ENCODE measurements around the gene SV2C. TPM values are rescaled to one million over a fixed set of nuclear protein-coding genes. Genes with fewer than 3 reads are reported as not detected.

Gene SV2C
- total and polyA plus RNA-seq, 7 donors = 0.31 to 0.71 (median 0.55) TPM; not detected in 2

DNA sequence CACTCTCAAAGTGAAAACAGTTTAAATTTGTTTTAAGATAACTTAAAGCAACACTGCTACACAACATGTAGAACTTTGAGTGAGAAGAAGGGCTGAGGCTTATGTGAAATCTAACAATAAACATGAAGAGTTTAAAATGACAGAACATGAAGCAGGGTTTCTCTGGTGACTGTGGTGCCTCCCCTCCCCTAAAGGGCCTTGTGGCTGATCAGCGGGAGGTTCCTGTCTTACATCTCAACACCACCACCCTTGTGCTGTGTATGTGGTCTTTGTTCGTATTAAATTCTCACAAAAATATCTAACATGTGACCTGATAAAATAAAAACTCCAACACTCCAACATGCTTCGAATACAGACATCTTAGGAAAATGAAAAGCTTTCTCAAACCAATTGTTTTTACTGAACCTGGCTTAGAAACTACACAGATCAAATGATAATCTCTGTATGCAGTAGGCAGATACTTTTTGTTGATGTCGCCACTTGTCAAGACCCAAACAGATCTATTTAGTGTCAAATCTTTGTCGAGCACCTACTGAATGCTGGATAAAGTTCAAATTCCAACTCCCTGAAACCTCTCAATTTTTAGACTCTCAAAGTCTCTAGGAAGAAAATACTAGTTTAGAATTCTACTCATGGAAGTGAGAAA, 310.0 kb downstream of the SV2C start:
- no peaks in the 10 kb centered on the region for H3K9me3 ChIP-seq
- WGBS, 2 donors = 67 to 90% methylated on average over 5 of the region's 5 CpGs
- no peak overlapping the region for H3K27ac ChIP-seq
- no peaks in the 10 kb centered on the region for H3K27me3 ChIP-seq
- no peak for TF ChIP-seq EP300 (IDR thresholded peaks at IDR 0.05)
- TF ChIP-seq POLR2AphosphoS5 (IDR thresholded peaks at IDR 0.05) = no peak
- TF ChIP-seq POLR2A (IDR thresholded peaks at IDR 0.05) = no peak
- TF ChIP-seq, protein P1, sequence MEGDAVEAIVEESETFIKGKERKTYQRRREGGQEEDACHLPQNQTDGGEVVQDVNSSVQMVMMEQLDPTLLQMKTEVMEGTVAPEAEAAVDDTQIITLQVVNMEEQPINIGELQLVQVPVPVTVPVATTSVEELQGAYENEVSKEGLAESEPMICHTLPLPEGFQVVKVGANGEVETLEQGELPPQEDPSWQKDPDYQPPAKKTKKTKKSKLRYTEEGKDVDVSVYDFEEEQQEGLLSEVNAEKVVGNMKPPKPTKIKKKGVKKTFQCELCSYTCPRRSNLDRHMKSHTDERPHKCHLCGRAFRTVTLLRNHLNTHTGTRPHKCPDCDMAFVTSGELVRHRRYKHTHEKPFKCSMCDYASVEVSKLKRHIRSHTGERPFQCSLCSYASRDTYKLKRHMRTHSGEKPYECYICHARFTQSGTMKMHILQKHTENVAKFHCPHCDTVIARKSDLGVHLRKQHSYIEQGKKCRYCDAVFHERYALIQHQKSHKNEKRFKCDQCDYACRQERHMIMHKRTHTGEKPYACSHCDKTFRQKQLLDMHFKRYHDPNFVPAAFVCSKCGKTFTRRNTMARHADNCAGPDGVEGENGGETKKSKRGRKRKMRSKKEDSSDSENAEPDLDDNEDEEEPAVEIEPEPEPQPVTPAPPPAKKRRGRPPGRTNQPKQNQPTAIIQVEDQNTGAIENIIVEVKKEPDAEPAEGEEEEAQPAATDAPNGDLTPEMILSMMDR (IDR thresholded peaks at IDR 0.05) = no peak
- no peaks in the 10 kb centered on the region for H3K4me1 ChIP-seq
- H3K4me3 ChIP-seq = no peak overlapping the region
- H3K36me3 ChIP-seq = no peaks in the 10 kb centered on the region
- DNase-seq = no peak
- intact Hi-C loops (cut with DNase I) = no loop called here

DNA sequence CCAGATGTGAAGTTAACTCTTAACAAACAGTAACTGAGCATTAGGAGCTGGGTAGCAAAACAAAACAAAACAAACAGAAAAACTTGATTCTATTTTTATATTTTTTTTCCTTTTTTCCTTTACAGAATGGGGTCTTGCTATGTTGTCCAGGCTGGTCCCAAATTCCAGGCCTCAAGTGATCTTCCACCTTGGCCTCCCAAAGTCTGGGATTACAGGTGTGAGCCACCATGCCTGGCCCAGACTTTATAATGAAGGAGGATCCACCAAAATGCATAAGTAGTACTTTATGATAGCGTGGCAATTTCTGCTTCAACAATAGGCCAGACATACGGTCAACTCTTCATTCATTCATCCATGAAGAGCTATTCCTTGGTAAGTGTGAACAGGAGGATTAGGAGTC, 314.0 kb downstream of the SV2C start:
- intact Hi-C loops (cut with DNase I) = no loop called here
- Histone ChIP-seq H3K9me3 (no peaks in the 10 kb centered on the region), H3K27me3 (peaks cover 0 to 7% (median 7%) of the 10 kb centered on the region in 3 donors), H3K36me3 (no peaks in the 10 kb centered on the region), H3K4me3 (no peak overlapping the region), H3K4me1 (peaks cover 0 to 8% (median under 1%) of the 10 kb centered on the region in 4 donors), H3K27ac (no peak overlapping the region)
- DNase-seq = no peak
- 94% methylated on average over 2 of the region's 2 CpGs for WGBS, 2 donors
- TF ChIP-seq POLR2A (IDR thresholded peaks at IDR 0.05) = no peak
- TF ChIP-seq, protein P1 (IDR thresholded peaks at IDR 0.05) = no peak
- no peak for TF ChIP-seq POLR2AphosphoS5 (IDR thresholded peaks at IDR 0.05)
- no peak for TF ChIP-seq EP300 (IDR thresholded peaks at IDR 0.05)

DNA sequence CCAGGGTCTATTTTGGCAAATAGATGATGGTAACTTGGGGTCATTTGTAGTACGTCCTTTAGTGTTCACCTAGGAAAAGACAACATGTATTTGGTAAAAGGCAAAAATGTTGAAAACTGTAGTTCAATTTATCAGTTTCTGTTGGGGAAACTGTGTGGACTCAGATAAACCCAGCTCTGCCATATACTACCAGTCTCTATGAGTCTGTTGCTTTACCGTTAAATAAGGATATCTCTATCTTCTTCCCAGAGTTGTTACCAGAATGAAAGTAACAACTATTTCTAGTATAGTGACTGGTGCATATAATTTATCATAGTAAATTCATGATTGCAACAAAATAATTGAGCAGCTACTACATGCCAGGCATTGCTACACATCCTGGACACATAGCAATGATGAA, 316.1 kb downstream of the SV2C start:
- H3K27ac ChIP-seq = no peak overlapping the region
- DNase-seq = no peak
- H3K4me3 ChIP-seq = no peak overlapping the region
- peaks cover 8 to 24% (median 9%) of the 10 kb centered on the region in 3 donors for H3K27me3 ChIP-seq
- TF ChIP-seq EP300 (IDR thresholded peaks at IDR 0.05) (no peak), POLR2A (IDR thresholded peaks at IDR 0.05) (no peak), POLR2AphosphoS5 (IDR thresholded peaks at IDR 0.05) (no peak)
- TF ChIP-seq, protein P1 (IDR thresholded peaks at IDR 0.05) = no peak
- H3K4me1 ChIP-seq = peaks cover 0 to 21% (median 11%) of the 10 kb centered on the region in 4 donors
- intact Hi-C loops (cut with DNase I) = no loop called here
- no peaks in the 10 kb centered on the region for H3K9me3 ChIP-seq
- H3K36me3 ChIP-seq = no peaks in the 10 kb centered on the region
- 97 to 98% methylated on average over 2 of the region's 2 CpGs for WGBS, 2 donors

DNA sequence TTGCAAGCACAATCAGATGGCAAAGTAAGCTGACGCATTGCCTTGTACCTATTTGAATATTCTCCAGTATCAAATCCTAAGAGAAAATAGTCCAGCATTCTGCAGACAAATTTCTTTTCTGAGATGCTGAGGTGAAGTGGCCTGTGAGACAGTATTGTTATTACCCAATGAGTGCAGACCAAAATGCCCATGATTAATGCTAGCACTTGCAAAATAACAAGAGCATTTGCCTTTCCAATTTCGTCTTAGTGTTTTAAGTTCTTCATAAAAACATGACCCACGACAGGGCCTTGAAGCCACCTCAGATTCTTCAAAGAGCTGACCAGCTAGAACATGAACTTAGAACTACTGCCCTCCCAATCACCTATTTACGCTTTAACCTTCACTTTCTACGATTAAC, 317.3 kb downstream of the SV2C start:
- 74 to 86% methylated on average over 5 of the region's 5 CpGs for WGBS, 2 donors

More for the DNA sequence above, 317.3 kb downstream of the SV2C start:
- Histone ChIP-seq H3K27ac (no peak overlapping the region), H3K4me3 (no peak overlapping the region), H3K9me3 (no peaks in the 10 kb centered on the region), H3K27me3 (peaks cover 9 to 30% (median 10%) of the 10 kb centered on the region in 3 donors), H3K36me3 (no peaks in the 10 kb centered on the region), H3K4me1 (peaks cover 0 to 21% (median 11%) of the 10 kb centered on the region in 4 donors)
- intact Hi-C loops (cut with DNase I) = loop anchor here (5.0 kb wide), 1 partner anchor 142 kb away; no protein-coding TSS in a partner anchor
- DNase-seq = no peak
- TF ChIP-seq POLR2AphosphoS5 (IDR thresholded peaks at IDR 0.05) (no peak), POLR2A (IDR thresholded peaks at IDR 0.05) (no peak), EP300 (IDR thresholded peaks at IDR 0.05) (no peak)
- TF ChIP-seq, protein P1 (IDR thresholded peaks at IDR 0.05) = no peak

Measured in sigmoid colon (tissue), 7 donors.